Measurements from ENCODE around the gene SUGCT. TPM values are rescaled to one million over a fixed set of nuclear protein-coding genes. Genes with fewer than 3 reads are reported as not detected.

SUGCT gene
- total and polyA plus RNA-seq, 5 donors from 2014 or later: 0.52 to 3.1 (median 1.5) TPM; not detected in 1

DNA sequence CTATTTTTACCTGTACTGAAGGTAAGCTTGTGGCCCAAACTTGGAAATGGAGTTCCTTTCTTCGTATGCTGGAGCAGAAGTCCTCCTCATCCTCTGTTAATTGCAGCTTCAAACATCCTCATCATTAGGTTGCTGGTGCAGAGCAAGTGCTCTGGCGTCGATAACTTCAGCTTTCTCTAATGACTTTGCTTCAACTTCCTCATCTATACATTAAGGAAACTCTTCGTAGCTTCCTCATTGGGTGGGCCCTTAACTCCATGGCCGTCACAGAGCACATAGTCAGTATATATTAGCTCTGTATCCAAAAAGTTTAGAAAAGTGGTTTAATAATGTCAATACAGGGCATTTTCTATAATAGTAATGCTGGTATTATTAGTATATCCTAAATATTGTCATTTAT is 447.7 kb downstream of the SUGCT start:
- DNase-seq: no peak

DNA sequence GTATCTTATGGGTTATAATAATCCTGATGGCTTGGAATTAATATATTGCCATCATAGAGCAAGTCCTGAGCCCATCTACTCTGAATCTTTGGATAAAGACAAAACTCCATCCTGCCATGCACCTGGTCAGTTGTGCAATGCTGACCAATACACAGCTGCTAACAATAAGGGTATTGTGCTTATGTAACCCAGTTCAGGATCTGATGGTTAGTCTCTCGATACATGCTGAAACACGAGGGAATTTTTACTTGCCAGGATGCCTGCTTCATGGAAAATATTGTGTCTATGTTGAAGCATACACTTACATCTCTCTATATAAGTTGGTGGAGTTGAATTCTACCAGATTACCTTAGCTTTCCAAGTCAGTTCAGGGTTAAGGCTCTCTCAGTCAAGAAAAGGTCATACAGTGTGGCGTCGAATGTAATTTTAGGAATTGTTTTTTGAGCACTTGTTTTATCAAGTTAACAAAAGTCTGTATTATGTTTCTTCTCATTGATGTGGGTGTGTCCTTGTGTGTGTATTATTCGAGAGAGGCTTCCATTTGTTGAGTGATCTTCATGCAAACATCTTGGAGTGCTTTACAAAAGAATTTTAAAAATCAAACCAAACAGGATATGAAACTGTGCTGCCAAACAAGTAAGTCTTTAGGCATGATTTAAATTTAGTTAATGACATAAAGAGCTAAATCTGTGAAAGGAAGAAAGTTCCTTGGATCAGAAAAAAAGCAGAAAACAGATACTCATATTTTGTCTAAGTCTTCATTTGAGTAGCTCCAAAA is 449.1 kb downstream of the SUGCT start:
- no peaks in the 10 kb centered on the region for H3K36me3 ChIP-seq (ENCODE audit: control insufficient read depth, insufficient read depth, low read length)
- no peak overlapping the region for H3K27ac ChIP-seq (ENCODE audit: insufficient read depth, low read length, poor library complexity, severe bottlenecking)
- ATAC-seq (ENCODE audit: low read depth in 2 of 2) (no peak), DNase-seq (no peak)
- H3K9me3 ChIP-seq (ENCODE audit: control insufficient read depth in 2 of 2, low read length in 2 of 2): no peaks in the 10 kb centered on the region
- H3K4me1 ChIP-seq (ENCODE audit: control insufficient read depth, insufficient read depth, low read length, poor library complexity, severe bottlenecking): no peaks in the 10 kb centered on the region
- Mint-ChIP-seq H3K4me1 (no peaks in the 10 kb centered on the region), H3K36me3 (no peaks in the 10 kb centered on the region), H3K4me3 (no peak overlapping the region), H3K9me3 (peaks cover 0 to 7% (median 0%) of the 10 kb centered on the region in 7 donors), H3K27me3 (no peaks in the 10 kb centered on the region), H3K27ac (no peak overlapping the region)
- no peak overlapping the region for H3K4me3 ChIP-seq (ENCODE audit: low read depth, low read length)
- no peaks in the 10 kb centered on the region for H3K27me3 ChIP-seq (ENCODE audit: control insufficient read depth, insufficient read depth, low read length)

More for the DNA sequence above, 447.7 kb downstream of the SUGCT start:
- Histone ChIP-seq H3K27ac (ENCODE audit: insufficient read depth, low read length, poor library complexity, severe bottlenecking) (no peak overlapping the region), H3K27me3 (ENCODE audit: control insufficient read depth, insufficient read depth, low read length) (no peaks in the 10 kb centered on the region), H3K4me3 (ENCODE audit: low read depth, low read length) (no peak overlapping the region), H3K9me3 (ENCODE audit: control insufficient read depth in 2 of 2, low read length in 2 of 2) (no peaks in the 10 kb centered on the region), H3K4me1 (ENCODE audit: control insufficient read depth, insufficient read depth, low read length, poor library complexity, severe bottlenecking) (no peaks in the 10 kb centered on the region), H3K36me3 (ENCODE audit: control insufficient read depth, insufficient read depth, low read length) (no peaks in the 10 kb centered on the region)
- no peaks in the 10 kb centered on the region for H3K36me3 Mint-ChIP-seq
- no peaks in the 10 kb centered on the region for H3K4me1 Mint-ChIP-seq
- H3K27me3 Mint-ChIP-seq: no peaks in the 10 kb centered on the region
- ATAC-seq (ENCODE audit: low read depth in 2 of 2): no peak
- no peak overlapping the region for H3K4me3 Mint-ChIP-seq
- peaks cover 0 to 7% (median 0%) of the 10 kb centered on the region in 7 donors for H3K9me3 Mint-ChIP-seq
- H3K27ac Mint-ChIP-seq: no peak overlapping the region

DNA sequence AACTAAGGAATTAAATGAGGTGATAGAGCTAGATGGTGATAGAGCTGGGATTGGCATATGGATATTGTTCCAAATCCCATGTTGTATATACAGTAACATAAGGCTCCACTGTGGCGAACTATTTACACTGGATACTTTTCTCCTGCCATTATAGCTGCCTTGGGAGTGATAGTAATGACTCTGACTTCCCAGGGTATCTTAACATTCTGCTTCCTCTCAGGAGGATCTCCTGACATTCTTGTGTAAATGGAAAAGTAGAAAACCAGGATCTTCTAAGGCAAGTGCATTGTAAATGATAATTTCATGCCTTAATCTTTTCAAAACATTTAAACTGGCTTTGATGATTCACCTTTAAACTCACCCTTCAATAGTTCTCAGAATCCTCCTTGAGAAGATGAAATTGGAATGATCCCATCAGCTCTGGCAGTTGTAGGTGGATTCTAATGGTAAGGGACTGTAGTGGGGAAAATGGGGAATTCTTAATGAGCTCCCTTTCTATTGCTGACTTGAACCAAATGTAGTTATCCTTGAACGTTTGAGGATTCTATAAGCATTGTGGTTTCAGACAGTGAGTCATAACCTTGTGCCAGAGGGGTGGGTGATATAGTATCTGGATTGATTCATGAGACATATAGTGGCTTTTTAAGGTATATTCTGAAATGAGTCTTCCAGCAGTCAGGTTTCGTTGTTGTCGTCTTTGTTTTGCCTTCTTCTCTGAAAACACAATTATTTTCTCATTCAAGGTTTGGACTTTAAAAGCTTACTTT is 450.0 kb downstream of the SUGCT start:
- no peak for DNase-seq
- Mint-ChIP-seq H3K4me3 (no peak overlapping the region), H3K4me1 (no peaks in the 10 kb centered on the region)

DNA sequence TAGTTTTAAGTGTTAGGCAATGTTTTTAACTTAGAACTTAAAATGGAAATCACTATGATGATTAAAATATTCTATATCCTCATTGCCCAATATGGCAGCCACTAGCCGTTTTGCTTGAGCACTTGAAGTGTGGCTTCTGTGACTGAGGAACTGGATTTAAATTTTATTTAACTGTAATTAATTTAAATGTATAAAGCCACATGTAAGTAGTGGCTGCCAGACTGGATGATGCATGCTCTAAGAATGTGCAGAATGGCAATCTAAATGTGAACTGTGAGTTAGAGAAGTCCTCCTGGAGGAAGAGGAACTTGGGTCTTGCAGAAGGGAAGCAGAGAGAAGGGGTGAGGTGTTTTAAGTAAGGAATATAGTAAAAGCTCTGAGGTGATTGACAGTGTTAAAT is 451.4 kb downstream of the SUGCT start:
- no peaks in the 10 kb centered on the region for H3K27me3 Mint-ChIP-seq
- no peaks in the 10 kb centered on the region for H3K4me1 Mint-ChIP-seq
- no peak overlapping the region for H3K4me3 Mint-ChIP-seq
- ATAC-seq (ENCODE audit: low read depth in 2 of 2) (no peak), DNase-seq (no peak)
- H3K4me1 ChIP-seq (ENCODE audit: control insufficient read depth, insufficient read depth, low read length, poor library complexity, severe bottlenecking): no peaks in the 10 kb centered on the region
- no peaks in the 10 kb centered on the region for H3K27me3 ChIP-seq (ENCODE audit: control insufficient read depth, insufficient read depth, low read length)
- H3K9me3 Mint-ChIP-seq: peaks cover 0 to 7% (median 2%) of the 10 kb centered on the region in 7 donors
- H3K27ac ChIP-seq (ENCODE audit: insufficient read depth, low read length, poor library complexity, severe bottlenecking): no peak overlapping the region
- no peaks in the 10 kb centered on the region for H3K36me3 Mint-ChIP-seq
- H3K27ac Mint-ChIP-seq: no peak overlapping the region
- H3K4me3 ChIP-seq (ENCODE audit: low read depth, low read length): no peak overlapping the region
- H3K9me3 ChIP-seq (ENCODE audit: control insufficient read depth in 2 of 2, low read length in 2 of 2): no peaks in the 10 kb centered on the region
- no peaks in the 10 kb centered on the region for H3K36me3 ChIP-seq (ENCODE audit: control insufficient read depth, insufficient read depth, low read length)

More for the DNA sequence above, 450.0 kb downstream of the SUGCT start:
- H3K36me3 ChIP-seq (ENCODE audit: control insufficient read depth, insufficient read depth, low read length): no peaks in the 10 kb centered on the region
- no peak overlapping the region for H3K4me3 ChIP-seq (ENCODE audit: low read depth, low read length)
- H3K36me3 Mint-ChIP-seq: no peaks in the 10 kb centered on the region
- H3K27ac ChIP-seq (ENCODE audit: insufficient read depth, low read length, poor library complexity, severe bottlenecking): no peak overlapping the region
- no peak overlapping the region for H3K27ac Mint-ChIP-seq
- ATAC-seq (ENCODE audit: low read depth in 2 of 2): no peak
- no peaks in the 10 kb centered on the region for H3K27me3 ChIP-seq (ENCODE audit: control insufficient read depth, insufficient read depth, low read length)
- H3K4me1 ChIP-seq (ENCODE audit: control insufficient read depth, insufficient read depth, low read length, poor library complexity, severe bottlenecking): no peaks in the 10 kb centered on the region
- H3K27me3 Mint-ChIP-seq: no peaks in the 10 kb centered on the region
- H3K9me3 Mint-ChIP-seq: peaks cover 0 to 7% (median 2%) of the 10 kb centered on the region in 7 donors
- H3K9me3 ChIP-seq (ENCODE audit: control insufficient read depth in 2 of 2, low read length in 2 of 2): no peaks in the 10 kb centered on the region

DNA sequence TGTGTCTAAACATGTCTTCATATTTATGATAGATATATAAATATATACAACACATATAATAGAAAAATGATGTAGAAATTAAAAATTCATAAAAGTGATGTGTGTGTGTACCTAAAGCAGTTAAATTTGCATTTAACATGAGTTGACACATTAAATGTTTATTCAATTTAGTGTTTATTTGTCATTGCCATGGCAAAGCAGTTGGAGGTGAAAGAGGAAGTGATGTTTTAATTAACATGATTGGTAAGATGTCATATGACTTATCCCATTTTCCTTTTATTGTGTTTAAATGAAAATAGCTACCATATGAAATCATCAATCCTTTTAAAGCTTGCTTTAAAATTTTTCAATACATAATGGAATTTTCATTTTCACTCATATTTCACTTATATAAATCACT is 452.6 kb downstream of the SUGCT start:
- H3K4me3 ChIP-seq (ENCODE audit: low read depth, low read length): no peak overlapping the region
- no peaks in the 10 kb centered on the region for H3K36me3 ChIP-seq (ENCODE audit: control insufficient read depth, insufficient read depth, low read length)
- no peak overlapping the region for H3K27ac Mint-ChIP-seq
- DNase-seq (no peak), ATAC-seq (ENCODE audit: low read depth in 2 of 2) (no peak)
- H3K9me3 Mint-ChIP-seq: peaks cover 0 to 7% (median 3%) of the 10 kb centered on the region in 7 donors
- H3K27ac ChIP-seq (ENCODE audit: insufficient read depth, low read length, poor library complexity, severe bottlenecking): no peak overlapping the region
- H3K36me3 Mint-ChIP-seq: no peaks in the 10 kb centered on the region
- no peaks in the 10 kb centered on the region for H3K4me1 ChIP-seq (ENCODE audit: control insufficient read depth, insufficient read depth, low read length, poor library complexity, severe bottlenecking)
- H3K27me3 Mint-ChIP-seq: no peaks in the 10 kb centered on the region
- H3K9me3 ChIP-seq (ENCODE audit: control insufficient read depth in 2 of 2, low read length in 2 of 2): no peaks in the 10 kb centered on the region
- H3K27me3 ChIP-seq (ENCODE audit: control insufficient read depth, insufficient read depth, low read length): no peaks in the 10 kb centered on the region
- H3K4me3 Mint-ChIP-seq: no peak overlapping the region
- no peaks in the 10 kb centered on the region for H3K4me1 Mint-ChIP-seq

DNA sequence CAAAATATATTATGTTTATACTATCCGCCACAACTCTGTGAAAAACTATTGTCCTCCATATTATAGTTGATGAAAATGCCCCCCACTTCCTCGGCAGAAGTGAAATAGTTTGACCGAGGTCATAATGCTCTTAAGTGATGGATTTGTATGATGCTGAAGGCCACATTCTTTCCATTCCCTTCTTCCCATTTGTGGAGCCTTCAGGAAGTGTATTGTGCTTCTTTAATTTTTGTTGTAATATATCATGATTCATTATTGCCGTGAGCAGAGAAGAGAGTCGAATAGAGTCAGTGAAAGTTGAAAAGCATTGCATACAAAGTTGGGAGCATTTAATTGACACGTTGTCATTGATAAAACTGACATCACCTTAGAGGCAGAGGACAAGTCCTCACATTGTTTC is 460.3 kb downstream of the SUGCT start:
- Histone ChIP-seq H3K27ac (ENCODE audit: insufficient read depth, low read length, poor library complexity, severe bottlenecking) (no peak overlapping the region), H3K4me1 (ENCODE audit: control insufficient read depth, insufficient read depth, low read length, poor library complexity, severe bottlenecking) (no peaks in the 10 kb centered on the region), H3K4me3 (ENCODE audit: low read depth, low read length) (no peak overlapping the region), H3K36me3 (ENCODE audit: control insufficient read depth, insufficient read depth, low read length) (no peaks in the 10 kb centered on the region), H3K9me3 (ENCODE audit: control insufficient read depth in 2 of 2, low read length in 2 of 2) (peaks cover 0 to 2% of the 10 kb centered on the region in 2 experiments), H3K27me3 (ENCODE audit: control insufficient read depth, insufficient read depth, low read length) (no peaks in the 10 kb centered on the region)
- no peaks in the 10 kb centered on the region for H3K27me3 Mint-ChIP-seq
- peaks cover 0 to 11% (median 5%) of the 10 kb centered on the region in 7 donors for H3K9me3 Mint-ChIP-seq
- H3K27ac Mint-ChIP-seq: no peak overlapping the region
- no peak for ATAC-seq (ENCODE audit: low read depth in 2 of 2)
- DNase-seq: no peak
- no peaks in the 10 kb centered on the region for H3K36me3 Mint-ChIP-seq
- peaks cover 0 to 4% (median 0%) of the 10 kb centered on the region in 4 donors for H3K4me1 Mint-ChIP-seq
- no peak overlapping the region for H3K4me3 Mint-ChIP-seq

DNA sequence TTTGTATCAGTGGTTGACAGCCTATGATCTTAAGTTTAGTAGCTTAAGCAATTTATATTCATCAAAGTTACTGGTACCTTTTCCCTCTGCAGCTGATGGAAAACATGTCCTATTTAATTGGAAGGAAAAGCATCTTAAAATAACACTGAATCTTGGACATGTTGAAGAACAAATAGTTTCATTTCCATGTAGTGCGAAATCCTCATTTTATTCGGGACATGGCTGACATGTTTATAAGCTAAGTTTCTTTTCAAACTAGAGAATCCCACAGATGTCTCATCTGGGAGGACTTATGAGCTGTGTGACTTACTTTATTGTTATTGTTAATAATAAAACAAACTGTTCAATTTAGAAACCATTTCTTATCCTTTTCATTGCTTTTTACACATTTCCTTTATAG is 461.0 kb downstream of the SUGCT start:
- Mint-ChIP-seq H3K9me3 (peaks cover 0 to 11% (median 5%) of the 10 kb centered on the region in 7 donors), H3K4me1 (peaks cover 0 to 4% (median 0%) of the 10 kb centered on the region in 4 donors), H3K36me3 (no peaks in the 10 kb centered on the region), H3K27me3 (no peaks in the 10 kb centered on the region), H3K4me3 (no peak overlapping the region), H3K27ac (no peak overlapping the region)
- Histone ChIP-seq H3K4me1 (ENCODE audit: control insufficient read depth, insufficient read depth, low read length, poor library complexity, severe bottlenecking) (no peaks in the 10 kb centered on the region), H3K27ac (ENCODE audit: insufficient read depth, low read length, poor library complexity, severe bottlenecking) (no peak overlapping the region), H3K36me3 (ENCODE audit: control insufficient read depth, insufficient read depth, low read length) (no peaks in the 10 kb centered on the region), H3K4me3 (ENCODE audit: low read depth, low read length) (no peak overlapping the region), H3K9me3 (ENCODE audit: control insufficient read depth in 2 of 2, low read length in 2 of 2) (peaks cover 0 to 2% of the 10 kb centered on the region in 2 experiments), H3K27me3 (ENCODE audit: control insufficient read depth, insufficient read depth, low read length) (no peaks in the 10 kb centered on the region)
- no peak for ATAC-seq (ENCODE audit: low read depth in 2 of 2)
- no peak for DNase-seq

Data from CD4-positive, CD25-positive, alpha-beta regulatory T cell (primary cell).